HG03097 (cell line): ENCODE data around the gene METTL26.

ENCODE experiments used
- ATAC-seq: cut with Tn5 transposase; IDR thresholded peaks from one replicate; pipeline ENCODE4 v1.9.1; 2021; ENCODE audit not compliant: unreplicated experiment, low FRiP score

The METTL26 gene

DNA sequence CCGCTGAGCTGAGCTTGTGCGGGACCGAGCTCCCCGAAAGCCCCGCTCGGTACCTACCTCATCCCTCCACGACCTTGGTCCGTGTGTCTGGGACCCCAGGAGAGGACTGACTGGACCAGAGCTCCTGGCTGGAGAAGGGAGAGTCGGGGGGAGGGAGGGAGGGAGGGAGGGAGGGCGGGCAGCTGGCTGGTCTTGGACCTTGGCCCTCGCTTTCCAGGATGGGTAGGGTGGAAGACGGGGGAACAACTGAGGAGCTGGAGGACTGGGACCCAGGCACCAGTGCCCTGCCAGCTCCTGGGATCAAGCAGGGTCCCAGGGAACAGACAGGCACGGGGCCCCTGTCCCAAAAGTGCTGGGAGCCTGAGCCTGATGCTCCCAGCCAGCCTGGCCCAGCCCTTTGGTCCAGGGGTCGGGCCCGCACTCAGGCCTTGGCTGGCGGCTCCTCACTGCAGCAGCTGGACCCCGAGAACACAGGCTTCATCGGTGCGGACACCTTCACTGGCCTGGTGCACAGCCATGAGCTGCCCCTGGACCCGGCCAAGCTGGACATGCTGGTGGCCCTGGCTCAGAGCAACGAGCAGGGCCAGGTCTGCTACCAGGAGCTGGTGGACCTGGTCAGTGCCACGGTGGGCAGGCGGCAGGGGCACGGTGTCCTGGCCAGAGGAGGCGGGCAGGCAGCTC is 39.9 kb upstream of the METTL26 start:
- ATAC-seq, result no peak

DNA sequence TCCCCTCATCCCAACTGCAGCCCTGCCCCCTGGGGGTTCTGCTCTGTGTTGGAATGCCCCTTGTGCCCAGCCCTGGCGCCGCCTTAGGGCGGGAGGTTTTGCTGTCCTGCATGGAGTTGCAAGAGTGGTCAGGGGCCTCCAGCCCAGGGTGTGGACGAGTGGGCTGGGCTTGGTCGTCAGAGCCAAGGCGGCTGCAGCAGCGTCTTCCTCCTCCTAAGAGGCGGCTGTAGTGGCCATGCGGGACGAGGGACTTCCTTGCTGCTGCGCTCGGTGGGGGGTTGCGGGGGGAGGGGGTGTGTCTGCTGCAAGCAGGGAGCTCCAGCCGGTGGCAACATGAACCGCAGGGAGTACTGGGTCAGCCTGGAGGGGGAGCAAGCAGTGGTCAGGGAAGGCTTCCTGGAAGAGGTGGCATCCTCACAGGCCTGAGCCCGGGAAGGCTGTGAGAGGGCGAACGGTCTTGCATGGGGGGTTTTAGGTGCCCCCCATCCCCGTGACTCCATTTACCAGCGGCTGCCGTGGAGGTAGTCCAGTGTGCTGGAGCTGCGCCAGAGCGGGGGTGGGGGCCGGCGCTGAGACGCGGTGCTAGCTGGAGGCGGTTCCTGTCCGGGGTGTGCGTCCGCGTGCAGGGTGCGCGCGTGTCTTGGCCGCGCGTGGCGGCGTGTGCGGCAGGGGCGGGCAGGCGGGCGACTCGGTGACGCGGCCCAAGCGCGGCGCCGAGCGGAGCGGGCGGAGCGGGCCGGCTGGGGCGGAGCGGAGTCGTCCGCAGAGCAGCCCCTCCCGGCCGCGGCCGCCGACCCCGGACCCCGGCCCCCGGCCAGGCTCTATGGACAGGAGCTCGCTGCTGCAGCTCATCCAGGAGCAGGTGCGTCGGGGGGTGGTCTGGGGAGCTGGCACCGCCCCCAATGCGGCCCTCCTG is 39.1 kb upstream of the METTL26 start, which contains the start of gene RHBDL1:
Gene RHBDL1, plus strand, starts transcription at position 704 of the 916 bp plus-strand sequence. Its CDS starts 120 bp downstream, at position 824.
- ATAC-seq, result no peak

DNA sequence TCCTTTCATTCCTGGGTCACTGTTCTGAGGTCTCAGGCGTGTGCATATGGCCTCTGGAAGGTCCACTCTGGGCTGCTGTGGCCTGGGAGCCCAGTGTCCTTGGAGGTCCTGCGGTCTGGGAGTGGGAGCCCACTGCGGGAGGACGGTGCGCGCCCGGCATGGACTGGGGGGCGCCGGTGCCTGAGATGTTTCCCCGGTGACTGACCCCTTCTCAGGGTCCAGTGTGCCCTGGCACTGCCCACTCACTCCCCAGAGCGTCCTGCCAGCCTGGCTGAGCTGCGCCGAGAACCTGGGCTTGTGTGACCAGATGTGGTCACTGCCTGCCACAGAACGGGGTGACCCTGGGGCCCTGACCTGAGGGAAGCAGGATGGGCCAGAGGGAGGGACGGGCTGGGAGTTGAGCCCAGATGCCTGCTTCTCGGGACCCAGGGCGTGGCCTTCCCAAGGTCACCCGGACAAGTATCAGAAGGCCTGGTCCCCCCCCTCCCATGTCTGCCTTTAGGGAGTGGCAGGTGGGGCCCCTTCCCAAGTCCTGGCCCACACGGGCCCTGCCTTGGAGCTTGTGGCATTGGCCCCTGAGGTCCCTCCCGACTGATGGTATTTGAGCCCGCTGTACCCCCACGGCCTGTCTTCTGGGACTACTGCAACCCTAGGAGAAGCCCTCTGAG is 38.2 kb upstream of the METTL26 start:
- ATAC-seq, result no peak

DNA sequence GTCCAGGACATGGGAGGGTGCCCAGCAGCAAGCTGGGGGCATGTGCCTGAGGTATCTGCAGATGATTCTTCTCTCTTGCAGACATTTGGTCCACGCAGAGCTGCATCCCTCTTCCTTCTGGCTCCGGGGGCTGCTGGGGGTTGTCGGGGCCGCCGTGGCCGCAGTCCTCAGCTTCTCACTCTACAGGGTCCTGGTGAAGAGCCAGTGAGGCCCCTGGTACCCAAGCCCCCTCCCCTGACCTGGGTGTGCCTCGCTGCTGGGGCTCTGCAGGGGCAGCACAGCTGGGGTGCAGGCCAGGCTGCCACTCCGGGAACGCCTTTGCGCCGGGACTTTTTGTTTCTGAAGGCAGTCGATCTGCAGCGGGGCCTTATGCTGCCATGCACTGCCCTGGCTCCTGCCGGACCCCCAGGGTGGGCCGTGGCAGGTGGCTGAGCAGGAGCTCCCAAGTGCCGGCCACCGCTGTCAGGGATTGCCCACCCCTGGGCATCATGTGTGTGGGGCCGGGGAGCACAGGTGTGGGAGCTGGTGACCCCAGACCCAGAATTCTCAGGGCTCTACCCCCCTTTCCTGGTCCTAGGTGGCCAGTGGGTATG is 37.4 kb upstream of the METTL26 start:
- no peak for ATAC-seq

DNA sequence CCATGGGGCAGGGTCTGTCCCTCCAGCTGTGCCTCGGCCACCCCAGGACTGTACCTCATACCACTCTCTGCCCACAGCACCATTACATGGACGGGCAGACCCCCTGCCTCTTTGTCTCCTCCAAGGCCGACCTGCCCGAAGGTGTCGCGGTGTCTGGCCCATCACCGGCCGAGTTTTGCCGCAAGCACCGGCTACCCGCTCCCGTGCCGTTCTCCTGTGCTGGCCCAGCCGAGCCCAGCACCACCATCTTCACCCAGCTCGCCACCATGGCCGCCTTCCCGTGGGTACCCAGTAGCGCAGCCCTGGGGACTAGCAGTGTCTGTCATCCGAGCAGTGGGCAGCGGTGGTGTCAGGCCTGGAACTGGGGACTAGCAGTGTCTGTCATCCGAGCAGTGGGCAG is 36.7 kb upstream of the METTL26 start:
- ATAC-seq, result no peak

DNA sequence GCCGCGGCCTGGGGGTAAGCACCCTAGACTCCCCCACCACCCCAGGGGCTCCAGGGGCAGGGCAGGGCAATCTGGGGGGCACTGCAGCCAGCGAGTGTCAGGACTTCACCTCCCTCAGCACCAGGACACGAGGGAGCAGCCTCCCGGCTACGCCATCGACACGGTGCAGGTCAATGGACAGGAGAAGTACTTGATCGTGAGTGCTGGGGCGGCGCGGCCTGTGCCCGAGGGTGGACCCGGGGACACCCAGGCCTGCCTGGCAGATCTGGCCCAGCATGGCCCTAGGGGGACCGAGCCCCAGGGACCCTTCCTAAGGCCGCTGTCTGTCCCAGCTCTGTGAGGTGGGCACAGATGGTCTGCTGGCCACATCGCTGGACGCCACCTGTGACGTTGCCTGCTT is 36.3 kb upstream of the METTL26 start:
- no peak for ATAC-seq

DNA sequence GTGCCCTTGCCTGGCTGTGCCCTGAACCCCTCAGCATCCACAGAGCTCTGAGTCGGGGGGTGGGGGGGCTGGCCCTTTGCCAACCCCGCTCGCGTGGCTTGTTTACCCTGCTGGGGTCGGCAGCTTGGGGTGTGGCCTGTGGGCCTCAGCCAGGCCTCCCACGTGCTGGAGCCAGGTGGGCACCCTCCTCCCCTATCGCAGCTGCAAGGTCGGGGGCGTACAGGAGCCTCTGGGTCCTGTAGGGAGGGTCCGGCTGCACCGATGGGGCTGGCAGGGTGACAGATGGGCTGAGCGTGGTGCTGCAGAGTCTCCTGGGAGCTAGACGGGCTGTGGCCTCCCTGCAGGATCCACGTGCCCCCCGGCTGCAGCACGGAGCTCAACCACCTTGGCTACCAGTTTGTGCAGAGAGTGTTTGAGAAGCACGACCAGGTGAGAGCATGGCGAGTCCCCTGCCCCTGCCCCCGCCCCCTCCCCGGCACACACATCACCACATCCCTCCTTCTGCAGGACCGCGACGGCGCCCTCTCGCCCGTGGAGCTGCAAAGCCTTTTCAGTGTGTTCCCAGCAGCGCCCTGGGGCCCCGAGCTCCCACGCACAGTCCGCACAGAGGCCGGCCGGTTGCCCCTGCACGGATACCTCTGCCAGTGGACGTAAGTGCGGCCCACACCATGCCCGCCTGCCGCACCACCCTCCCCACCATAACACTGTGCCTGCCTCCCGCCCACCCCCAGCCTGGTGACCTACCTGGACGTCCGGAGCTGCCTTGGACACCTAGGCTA is 35.4 kb upstream of the METTL26 start:
- ATAC-seq, result no peak

DNA sequence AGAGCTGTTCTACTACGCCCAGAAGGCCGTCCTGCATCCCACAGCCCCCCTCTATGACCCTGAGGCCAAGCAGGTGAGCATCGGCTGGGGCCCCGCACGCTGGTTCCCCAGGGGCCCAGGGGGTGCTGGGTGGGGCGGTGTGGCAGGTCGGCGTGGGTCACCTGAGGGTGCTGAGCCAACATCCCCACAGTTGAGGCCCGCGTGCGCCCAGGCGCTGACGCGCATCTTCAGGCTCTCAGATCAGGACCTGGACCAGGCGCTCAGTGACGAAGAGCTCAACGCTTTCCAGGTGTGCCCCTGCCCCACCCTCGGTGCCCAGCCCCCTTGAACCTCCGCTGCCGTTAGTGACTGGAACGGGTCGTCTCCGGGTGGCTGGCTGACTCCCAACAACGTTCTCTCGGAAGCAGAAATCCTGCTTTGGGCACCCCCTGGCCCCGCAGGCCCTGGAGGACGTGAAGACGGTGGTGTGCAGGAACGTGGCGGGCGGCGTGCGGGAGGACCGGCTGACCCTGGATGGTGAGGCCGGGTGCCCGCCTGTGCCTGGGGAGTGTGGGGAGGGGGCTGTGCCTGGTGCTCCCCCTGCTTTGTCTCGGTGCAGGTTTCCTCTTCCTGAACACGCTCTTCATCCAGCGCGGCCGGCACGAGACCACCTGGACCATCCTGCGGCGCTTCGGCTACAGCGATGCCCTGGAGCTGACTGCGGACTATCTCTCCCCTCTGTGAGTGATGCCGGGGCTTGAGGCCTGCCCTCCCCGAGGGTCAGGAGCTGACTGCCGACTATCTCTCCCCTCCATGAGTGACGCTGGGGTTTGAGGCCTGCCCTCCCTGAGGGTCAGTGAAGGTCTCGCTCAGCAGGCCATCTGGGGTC is 34.6 kb upstream of the METTL26 start:
- no peak for ATAC-seq

DNA sequence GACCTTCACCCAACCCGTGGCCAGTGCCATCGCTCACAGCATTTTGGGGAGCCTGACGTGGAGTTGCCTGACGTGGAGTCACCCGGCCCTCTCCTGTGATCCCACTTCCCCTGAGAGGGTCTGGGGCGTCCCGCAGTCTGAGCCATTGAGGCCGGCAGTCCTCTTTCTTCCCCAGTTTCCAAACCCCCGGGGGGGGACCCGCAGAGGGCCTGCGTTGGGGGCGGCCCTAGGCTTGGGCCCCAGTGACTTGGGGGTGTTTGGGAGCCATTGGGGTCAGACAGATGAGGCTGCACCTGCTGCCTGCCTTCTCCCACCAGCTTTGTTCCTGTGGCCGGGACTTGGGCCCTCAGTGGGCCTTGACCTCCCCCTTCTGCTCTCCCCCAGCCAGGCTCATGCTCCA is 33.6 kb upstream of the METTL26 start:
- no peak for ATAC-seq

DNA sequence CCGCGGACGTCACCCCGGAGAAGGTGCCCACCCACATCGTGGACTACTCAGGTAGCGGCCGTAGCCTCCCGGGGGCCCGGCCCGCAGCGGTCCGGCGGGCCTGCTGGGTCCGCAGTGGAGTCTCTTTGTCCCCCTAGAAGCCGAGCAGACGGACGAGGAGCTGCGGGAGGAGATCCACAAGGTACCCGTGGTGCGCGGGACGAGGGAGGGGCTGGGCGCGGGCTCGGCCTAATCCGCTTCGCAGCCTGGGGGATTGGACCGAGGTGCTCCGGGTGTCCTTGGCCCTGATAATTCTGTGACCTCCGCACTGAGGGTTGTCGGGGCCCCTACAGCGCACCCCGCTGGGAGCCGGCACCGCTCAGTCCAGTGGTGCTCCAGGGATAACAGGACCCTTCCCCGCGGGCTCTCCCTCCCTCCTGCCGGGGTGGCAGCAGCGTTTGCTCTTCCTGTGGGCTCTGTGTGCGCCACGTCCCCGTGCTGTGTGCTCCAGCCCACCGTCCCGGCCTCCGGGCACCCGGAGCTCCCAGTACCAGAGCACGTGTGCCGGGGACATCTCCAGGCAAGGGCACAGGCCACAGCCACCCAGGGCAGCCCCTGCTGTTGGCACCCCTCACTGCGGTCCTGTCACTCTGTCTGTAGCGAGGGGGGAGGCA is 32.5 kb upstream of the METTL26 start:
- peak; percentile 4 for ATAC-seq

DNA sequence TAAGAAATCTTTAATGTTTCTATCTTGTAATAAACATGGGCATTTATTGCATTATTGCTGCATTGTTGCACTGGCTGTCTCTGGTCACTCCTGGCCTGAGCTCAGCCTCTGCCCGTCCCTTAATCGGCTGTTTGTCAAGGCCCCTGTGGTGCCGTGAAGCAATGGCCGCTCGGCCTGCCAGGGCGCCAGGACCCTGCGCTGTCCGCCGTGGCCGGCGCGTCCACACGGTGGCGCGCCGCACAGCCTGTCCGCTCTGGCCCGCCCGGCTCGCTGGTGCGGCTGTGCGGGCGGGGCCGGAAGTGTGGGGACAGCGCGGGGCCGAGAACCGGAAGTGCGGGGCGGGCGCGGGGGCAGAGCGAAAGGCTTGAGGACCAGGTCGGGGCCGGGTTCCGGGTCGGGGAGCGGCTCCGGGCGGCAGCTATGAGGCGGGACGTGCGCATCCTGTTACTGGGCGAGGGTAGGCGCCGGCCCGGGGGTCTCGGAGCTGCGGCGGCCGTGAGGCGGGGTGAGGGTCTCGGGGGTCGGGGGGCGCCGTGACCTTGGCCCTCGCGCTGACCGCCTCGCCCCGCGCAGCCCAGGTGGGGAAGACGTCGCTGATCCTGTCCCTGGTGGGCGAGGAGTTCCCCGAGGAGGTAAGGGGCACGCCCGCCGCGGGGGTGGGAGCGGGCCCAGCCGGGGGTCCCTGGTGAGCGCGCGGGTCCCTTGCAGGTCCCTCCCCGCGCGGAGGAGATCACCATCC is 31.8 kb upstream of the METTL26 start, which contains the start of gene RHOT2:
Gene RHOT2, plus strand, starts transcription at position 353 of the 739 bp plus-strand sequence. Its CDS starts 68 bp downstream, at position 421.
- ATAC-seq, result peak; percentile 82

DNA sequence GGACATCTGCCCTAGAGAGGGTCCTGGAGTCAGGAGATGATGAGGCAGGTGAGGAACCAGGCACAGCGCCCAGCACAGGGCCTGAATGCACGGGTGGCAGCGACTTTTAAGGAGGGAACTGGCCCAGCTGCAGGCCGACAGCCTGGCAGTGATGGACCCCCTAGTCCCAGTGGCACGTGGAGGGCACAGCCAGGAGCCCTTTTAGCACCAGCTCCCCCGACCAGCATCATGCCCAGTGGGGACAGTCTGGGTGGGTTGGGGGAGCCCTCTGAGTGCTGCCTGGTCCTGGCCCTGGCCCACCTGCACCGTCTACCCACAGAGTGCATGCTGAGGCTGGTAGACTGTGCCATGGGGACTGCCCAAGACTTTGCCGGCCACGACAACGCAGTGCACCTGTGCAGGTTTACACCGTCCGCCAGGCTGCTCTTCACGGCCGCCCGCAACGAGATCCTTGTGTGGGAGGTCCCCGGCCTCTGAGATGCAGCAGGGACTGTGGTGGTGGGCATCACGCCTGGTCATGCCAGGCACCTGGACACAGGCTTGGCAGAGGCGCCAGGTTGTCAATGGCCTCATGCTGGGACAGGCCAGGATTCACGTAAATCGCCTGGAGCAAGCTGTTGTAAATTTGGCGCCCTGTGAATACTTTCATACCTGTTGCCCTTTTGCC is 31.1 kb upstream of the METTL26 start:
- ATAC-seq, result no peak

DNA sequence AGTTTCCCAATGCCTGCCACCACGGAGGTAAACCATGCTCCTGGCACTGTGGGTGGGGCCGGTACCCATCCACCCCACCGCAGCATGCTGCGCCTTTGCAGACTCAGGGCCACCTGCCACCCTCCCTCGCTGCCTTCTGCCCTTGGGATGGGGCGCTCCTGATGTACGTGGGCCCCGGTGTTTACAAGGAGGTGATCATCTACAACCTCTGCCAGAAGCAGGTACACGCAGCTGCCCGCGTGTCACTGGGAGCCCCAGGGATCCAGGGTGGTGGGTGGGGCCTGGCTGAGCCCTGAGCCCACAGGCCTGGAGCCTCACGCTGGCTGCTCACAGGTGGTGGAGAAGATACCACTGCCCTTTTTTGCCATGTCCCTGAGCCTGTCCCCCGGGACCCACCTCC is 30.5 kb upstream of the METTL26 start:
- ATAC-seq, result no peak

DNA sequence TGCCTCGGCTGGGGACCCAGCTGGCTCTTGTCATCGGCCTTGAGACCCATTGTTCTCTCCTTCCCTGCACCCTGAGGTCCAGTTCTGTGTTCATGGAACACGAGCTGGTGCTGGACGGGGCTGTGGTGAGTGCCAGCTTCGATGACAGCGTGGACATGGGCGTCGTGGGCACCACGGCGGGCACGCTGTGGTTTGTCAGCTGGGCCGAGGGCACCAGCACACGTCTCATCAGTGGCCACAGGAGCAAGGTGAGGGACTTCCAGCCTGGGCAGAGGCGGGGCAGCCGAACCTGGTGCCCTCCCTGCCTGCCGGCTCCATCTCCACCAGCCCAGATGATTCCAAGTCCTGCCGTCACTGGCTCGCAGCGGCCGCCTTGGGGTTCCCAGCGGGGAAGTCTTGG is 26.5 kb upstream of the METTL26 start:
- ATAC-seq, result no peak

DNA sequence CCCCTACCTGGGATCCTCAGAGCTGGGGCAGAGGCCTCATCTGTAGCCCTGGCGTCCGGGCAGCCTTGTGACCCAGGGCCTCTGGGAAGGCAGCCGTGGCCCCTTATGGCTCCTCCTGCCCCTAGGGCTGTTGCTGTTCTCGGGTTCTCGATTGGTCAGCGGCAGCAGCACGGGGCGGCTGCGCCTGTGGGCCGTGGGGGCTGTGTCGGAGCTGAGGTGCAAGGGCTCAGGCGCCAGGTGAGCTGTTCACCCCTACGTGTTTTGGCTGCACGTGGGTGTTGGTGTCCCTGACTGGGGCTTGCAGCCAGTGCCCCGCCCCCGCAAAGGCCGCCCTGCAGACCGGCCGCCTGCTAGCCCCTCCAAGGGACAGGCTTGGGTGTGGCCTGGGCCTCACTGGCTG is 26.0 kb upstream of the METTL26 start:
- no peak for ATAC-seq

DNA sequence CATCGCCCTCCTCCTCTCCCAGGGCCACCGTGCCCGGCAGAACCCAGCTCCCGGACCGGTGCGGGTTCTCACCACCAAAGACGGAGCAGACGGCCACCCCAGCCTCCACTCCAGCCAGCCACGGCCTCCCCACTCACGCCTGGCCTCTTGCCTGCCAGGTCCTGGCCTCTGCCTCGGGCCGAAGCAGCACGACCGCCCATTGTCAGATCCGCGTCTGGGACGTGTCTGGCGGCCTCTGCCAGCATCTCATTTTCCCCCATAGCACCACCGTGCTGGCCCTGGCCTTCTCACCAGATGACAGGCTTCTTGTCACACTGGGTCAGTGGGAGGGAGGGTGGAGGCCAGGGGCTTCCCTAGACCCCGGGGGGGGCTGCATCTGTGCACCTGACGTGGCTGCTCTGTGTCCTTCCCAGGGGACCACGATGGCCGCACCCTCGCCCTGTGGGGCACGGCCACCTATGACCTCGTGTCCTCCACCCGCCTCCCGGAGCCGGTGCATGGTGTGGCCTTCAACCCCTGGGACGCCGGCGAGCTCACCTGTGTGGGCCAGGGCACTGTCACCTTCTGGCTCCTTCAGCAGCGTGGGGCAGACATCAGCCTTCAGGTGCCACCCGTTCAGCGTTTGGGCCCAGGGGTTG is 25.2 kb upstream of the METTL26 start:
- ATAC-seq, result peak; percentile 1
